HepG2 (cell line): ENCODE results near the gene STX1B. TPM values are rescaled to one million over a fixed set of nuclear protein-coding genes. Genes with fewer than 3 reads are reported as not detected.
A peak's percentile ranks its signal among the peaks of the same experiment; 100 is the strongest.

ENCODE experiments used
- FOSL2 ChIP-seq: sonication (generic); formaldehyde crosslinking; IDR thresholded peaks from 2 replicates; pipeline ENCODE4 v1.4.0; 2020; ENCODE audit warnings: missing genetic modification reagents
- KLF11 ChIP-seq: IDR thresholded peaks from 2 replicates; pipeline ENCODE4 v1.6.1; 2016; ENCODE audit warnings: missing compliant biosample characterization
- KLF9 ChIP-seq: IDR thresholded peaks from 2 replicates; pipeline ENCODE4 v1.6.1; 2016; ENCODE audit warnings: low read depth
- KMT2B ChIP-seq: IDR thresholded peaks from 2 replicates; pipeline ENCODE4 v1.6.1; 2016; ENCODE audit warnings: missing genetic modification reagents, missing compliant biosample characterization
- MAZ ChIP-seq, 2 experiments: sonication (generic) in 1 of 2; formaldehyde crosslinking in 1 of 2; IDR thresholded peaks; 2 replicates each; pipeline versions ENCODE4 v1.5.0 to v1.6.1; 2012 to 2020; ENCODE audit warnings: low read depth in 2 of 2, mild to moderate bottlenecking in 2 of 2, borderline replicate concordance in 1 of 2, improper control_type of control experiment in 1 of 2, low read length in 1 of 2, missing genetic modification reagents in 1 of 2, moderate library complexity in 1 of 2
- RARA ChIP-seq: IDR thresholded peaks from 2 replicates; pipeline ENCODE4 v1.6.1; 2016; ENCODE audit warnings: missing genetic modification reagents, missing compliant biosample characterization
- ZNF10 ChIP-seq: sonication (generic); formaldehyde crosslinking; IDR thresholded peaks from 2 replicates; pipeline ENCODE4 v1.4.0; 2020; ENCODE audit warnings: mild to moderate bottlenecking, low read depth, missing genetic modification reagents, borderline replicate concordance
- ZNF431 ChIP-seq: sonication (generic); formaldehyde crosslinking; IDR thresholded peaks from 2 replicates; pipeline ENCODE4 v1.9.0; 2022; ENCODE audit warnings: missing genetic modification reagents, low read depth, mild to moderate bottlenecking, borderline replicate concordance
- ZNF607 ChIP-seq: sonication (generic); formaldehyde crosslinking; IDR thresholded peaks from 2 replicates; pipeline ENCODE4 v1.5.1; 2020; ENCODE audit warnings: missing genetic modification reagents, mild to moderate bottlenecking, borderline replicate concordance
- ZNF652 ChIP-seq: IDR thresholded peaks from 2 replicates; pipeline ENCODE4 v1.6.1; 2016; ENCODE audit warnings: low read depth, borderline replicate concordance
- ZNF839 ChIP-seq: sonication (generic); formaldehyde crosslinking; IDR thresholded peaks from 2 replicates; pipeline ENCODE4 v1.4.0; 2020; ENCODE audit warnings: missing genetic modification reagents, mild to moderate bottlenecking, borderline replicate concordance
- polyA plus RNA-seq, 8 experiments: library from polyadenylated mRNA; depleted of rRNA in 3 of 8; stranded (reverse) in 7 of 8; unstranded in 1 of 8; fragments of >200 nt; fragmentation: Illumina TruSeq in 4 of 8; extraction: Trizol in 4 of 8; gene quantifications; 2 replicates each; pipeline versions ENCODE4 v1.2.1 to v1.2.3, GENCODE V29; 2011 to 2016; ENCODE audit warnings: low read depth in 4 of 8, missing spikeins in 1 of 8, mixed read lengths in 1 of 8; ENCODE audit not compliant: insufficient read depth in 1 of 8
- total RNA-seq, 5 experiments: library from RNA; depleted of rRNA; stranded (reverse); fragments of >200 nt; fragmentation: Illumina TruSeq; extraction: Trizol; gene quantifications; 2 replicates each; pipeline ENCODE4 v1.2.3, GENCODE V29; 2016; ENCODE audit warnings: low read depth in 1 of 5
- TF ChIP-seq, protein P1 (sequence below): sonication (generic); formaldehyde crosslinking; IDR thresholded peaks from 2 replicates; pipeline ENCODE4 v1.9.0; 2021; ENCODE audit warnings: mild to moderate bottlenecking, missing genetic modification reagents
- TF ChIP-seq, protein P2 (sequence below), 2 experiments: sonication (generic) in 1 of 2; formaldehyde crosslinking in 1 of 2; IDR thresholded peaks; 2 replicates each; pipeline versions ENCODE4 v1.6.1 to v1.9.0; 2014 to 2022; ENCODE audit warnings: antibody characterized with exemption in 1 of 2, borderline replicate concordance in 1 of 2, inconsistent platforms in 1 of 2, low read depth in 1 of 2, missing genetic modification reagents in 1 of 2
- TF ChIP-seq, protein P3 (sequence below): sonication (generic); formaldehyde crosslinking; IDR thresholded peaks from 2 replicates; pipeline ENCODE4 v1.4.0; 2020; ENCODE audit warnings: missing genetic modification reagents, borderline replicate concordance

STX1B gene
- total and polyA plus RNA-seq, 2 of the 13 experiments (the other 11 are each of a cell fraction or from before 2014, with no cell fraction given): 2.1 to 3.0 TPM

DNA sequence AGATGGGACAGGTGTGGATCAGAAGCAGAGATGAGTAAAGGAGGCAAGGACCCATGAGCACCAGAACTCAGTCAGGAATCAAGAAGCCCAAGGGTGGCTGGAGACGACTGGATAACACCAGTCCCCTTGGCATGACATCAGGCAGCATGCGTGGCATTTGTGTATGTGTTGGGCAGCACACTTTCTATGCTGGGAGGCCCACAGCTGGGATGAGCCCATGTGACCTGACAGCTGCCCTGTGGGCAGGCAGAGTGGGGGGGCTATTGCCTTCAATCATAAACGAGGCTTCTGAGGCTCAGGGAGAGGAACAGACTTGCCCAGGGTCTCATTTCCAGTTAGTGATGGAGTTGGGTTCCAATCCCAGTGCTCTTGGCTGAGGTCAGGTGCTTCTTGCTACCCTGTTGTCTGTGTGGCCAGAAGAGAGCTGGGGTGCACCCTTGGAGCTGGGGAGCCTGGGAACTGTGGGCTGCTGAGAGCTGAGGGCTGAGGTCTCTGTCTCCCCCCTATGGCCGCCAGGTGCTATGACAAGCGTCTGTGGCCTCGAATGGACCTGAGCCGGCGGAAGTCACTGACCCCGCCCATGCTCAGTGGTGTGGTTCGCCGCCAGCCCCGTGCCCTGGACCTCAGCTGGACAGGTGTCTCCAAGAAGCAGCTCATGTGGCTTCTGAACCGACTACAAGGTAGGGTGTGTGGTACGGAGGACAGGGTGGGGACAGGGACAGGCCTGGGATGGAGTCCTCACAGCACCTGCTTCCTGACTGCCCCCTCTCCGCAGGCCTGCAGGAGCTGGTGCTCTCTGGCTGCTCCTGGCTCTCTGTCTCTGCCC, 68.6 kb downstream of the STX1B start (continued):
- TF ChIP-seq MAZ (IDR thresholded peaks at IDR 0.05; ENCODE audit: borderline replicate concordance, low read depth, low read length) (0 out of 2 replicates have a peak, but pooled peaks have one; percentile 12), MAZ (CRISPR knock-in tag; IDR thresholded peaks at IDR 0.05; ENCODE audit: low read depth) (0 out of 2 replicates have a peak, but pooled peaks have one; percentile 50), ZNF431 (CRISPR knock-in tag) (no peak), KLF11 (CRISPR knock-in tag) (no peak; the same call in 1 of the 2 replicates), ZNF607 (CRISPR knock-in tag) (no peak), FOSL2 (peak; percentile 51), ZNF10 (no peak), KLF9 (CRISPR knock-in tag) (no peak), ZNF652 (CRISPR knock-in tag) (no peak), KMT2B (CRISPR knock-in tag) (no peak), ZNF839 (CRISPR knock-in tag) (no peak), RARA (CRISPR knock-in tag) (0 out of 2 replicates have a peak, but pooled peaks have one; percentile 4)
- TF ChIP-seq, protein P1, sequence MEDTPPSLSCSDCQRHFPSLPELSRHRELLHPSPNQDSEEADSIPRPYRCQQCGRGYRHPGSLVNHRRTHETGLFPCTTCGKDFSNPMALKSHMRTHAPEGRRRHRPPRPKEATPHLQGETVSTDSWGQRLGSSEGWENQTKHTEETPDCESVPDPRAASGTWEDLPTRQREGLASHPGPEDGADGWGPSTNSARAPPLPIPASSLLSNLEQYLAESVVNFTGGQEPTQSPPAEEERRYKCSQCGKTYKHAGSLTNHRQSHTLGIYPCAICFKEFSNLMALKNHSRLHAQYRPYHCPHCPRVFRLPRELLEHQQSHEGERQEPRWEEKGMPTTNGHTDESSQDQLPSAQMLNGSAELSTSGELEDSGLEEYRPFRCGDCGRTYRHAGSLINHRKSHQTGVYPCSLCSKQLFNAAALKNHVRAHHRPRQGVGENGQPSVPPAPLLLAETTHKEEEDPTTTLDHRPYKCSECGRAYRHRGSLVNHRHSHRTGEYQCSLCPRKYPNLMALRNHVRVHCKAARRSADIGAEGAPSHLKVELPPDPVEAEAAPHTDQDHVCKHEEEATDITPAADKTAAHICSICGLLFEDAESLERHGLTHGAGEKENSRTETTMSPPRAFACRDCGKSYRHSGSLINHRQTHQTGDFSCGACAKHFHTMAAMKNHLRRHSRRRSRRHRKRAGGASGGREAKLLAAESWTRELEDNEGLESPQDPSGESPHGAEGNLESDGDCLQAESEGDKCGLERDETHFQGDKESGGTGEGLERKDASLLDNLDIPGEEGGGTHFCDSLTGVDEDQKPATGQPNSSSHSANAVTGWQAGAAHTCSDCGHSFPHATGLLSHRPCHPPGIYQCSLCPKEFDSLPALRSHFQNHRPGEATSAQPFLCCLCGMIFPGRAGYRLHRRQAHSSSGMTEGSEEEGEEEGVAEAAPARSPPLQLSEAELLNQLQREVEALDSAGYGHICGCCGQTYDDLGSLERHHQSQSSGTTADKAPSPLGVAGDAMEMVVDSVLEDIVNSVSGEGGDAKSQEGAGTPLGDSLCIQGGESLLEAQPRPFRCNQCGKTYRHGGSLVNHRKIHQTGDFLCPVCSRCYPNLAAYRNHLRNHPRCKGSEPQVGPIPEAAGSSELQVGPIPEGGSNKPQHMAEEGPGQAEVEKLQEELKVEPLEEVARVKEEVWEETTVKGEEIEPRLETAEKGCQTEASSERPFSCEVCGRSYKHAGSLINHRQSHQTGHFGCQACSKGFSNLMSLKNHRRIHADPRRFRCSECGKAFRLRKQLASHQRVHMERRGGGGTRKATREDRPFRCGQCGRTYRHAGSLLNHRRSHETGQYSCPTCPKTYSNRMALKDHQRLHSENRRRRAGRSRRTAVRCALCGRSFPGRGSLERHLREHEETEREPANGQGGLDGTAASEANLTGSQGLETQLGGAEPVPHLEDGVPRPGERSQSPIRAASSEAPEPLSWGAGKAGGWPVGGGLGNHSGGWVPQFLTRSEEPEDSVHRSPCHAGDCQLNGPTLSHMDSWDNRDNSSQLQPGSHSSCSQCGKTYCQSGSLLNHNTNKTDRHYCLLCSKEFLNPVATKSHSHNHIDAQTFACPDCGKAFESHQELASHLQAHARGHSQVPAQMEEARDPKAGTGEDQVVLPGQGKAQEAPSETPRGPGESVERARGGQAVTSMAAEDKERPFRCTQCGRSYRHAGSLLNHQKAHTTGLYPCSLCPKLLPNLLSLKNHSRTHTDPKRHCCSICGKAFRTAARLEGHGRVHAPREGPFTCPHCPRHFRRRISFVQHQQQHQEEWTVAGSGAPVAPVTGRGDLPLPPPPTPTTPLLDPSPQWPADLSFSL (CRISPR knock-in tag): no peak
- TF ChIP-seq, protein P2, sequence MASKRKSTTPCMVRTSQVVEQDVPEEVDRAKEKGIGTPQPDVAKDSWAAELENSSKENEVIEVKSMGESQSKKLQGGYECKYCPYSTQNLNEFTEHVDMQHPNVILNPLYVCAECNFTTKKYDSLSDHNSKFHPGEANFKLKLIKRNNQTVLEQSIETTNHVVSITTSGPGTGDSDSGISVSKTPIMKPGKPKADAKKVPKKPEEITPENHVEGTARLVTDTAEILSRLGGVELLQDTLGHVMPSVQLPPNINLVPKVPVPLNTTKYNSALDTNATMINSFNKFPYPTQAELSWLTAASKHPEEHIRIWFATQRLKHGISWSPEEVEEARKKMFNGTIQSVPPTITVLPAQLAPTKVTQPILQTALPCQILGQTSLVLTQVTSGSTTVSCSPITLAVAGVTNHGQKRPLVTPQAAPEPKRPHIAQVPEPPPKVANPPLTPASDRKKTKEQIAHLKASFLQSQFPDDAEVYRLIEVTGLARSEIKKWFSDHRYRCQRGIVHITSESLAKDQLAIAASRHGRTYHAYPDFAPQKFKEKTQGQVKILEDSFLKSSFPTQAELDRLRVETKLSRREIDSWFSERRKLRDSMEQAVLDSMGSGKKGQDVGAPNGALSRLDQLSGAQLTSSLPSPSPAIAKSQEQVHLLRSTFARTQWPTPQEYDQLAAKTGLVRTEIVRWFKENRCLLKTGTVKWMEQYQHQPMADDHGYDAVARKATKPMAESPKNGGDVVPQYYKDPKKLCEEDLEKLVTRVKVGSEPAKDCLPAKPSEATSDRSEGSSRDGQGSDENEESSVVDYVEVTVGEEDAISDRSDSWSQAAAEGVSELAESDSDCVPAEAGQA (IDR thresholded peaks at IDR 0.05; ENCODE audit: low read depth): no peak
- TF ChIP-seq, protein P2 (CRISPR knock-in tag; IDR thresholded peaks at IDR 0.05; ENCODE audit: borderline replicate concordance): no peak
- TF ChIP-seq, protein P3, sequence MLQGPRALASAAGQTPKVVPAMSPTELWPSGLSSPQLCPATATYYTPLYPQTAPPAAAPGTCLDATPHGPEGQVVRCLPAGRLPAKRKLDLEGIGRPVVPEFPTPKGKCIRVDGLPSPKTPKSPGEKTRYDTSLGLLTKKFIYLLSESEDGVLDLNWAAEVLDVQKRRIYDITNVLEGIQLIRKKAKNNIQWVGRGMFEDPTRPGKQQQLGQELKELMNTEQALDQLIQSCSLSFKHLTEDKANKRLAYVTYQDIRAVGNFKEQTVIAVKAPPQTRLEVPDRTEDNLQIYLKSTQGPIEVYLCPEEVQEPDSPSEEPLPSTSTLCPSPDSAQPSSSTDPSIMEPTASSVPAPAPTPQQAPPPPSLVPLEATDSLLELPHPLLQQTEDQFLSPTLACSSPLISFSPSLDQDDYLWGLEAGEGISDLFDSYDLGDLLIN (CRISPR knock-in tag): no peak
